Measurements from ENCODE around the gene C1orf226.

Gene C1orf226

GRCh38 chr1:162384116-162384515 lies 2.6 kb downstream of the C1orf226 start:
- no peak for DNase-seq (ENCODE audit: low read depth in 2 of 2, low spot score in 1 of 2)

- no peak for DNase-seq (ENCODE audit: low read depth in 2 of 2, low spot score in 1 of 2)
Measured at GRCh38 chr1:162384601-162385279, 3.2 kb downstream of the C1orf226 start.

- DNase-seq (ENCODE audit: low read depth in 2 of 2, low spot score in 1 of 2), result no peak
Measured at GRCh38 chr1:162385280-162385623, 3.7 kb downstream of the C1orf226 start.

GRCh38 chr1:162385702-162386101 lies 4.2 kb downstream of the C1orf226 start:
- DNase-seq (ENCODE audit: low read depth in 2 of 2, low spot score in 1 of 2), result no peak

GRCh38 chr1:162386292-162387225 lies 5.0 kb downstream of the C1orf226 start:
- DNase-seq (ENCODE audit: low read depth in 2 of 2, low spot score in 1 of 2), result no peak

GRCh38 chr1:162387226-162388082 lies 5.9 kb downstream of the C1orf226 start:
- DNase-seq (ENCODE audit: low read depth in 2 of 2, low spot score in 1 of 2), result no peak

- DNase-seq (ENCODE audit: low read depth in 2 of 2, low spot score in 1 of 2), result no peak
Measured at GRCh38 chr1:162388083-162388594, 6.6 kb downstream of the C1orf226 start.

GRCh38 chr1:162388615-162389014 lies 7.1 kb downstream of the C1orf226 start:
- DNase-seq (ENCODE audit: low read depth in 2 of 2, low spot score in 1 of 2), result no peak

GRCh38 chr1:162389021-162389818 lies 7.7 kb downstream of the C1orf226 start:
- no peak for DNase-seq (ENCODE audit: low read depth in 2 of 2, low spot score in 1 of 2)

- no peak for DNase-seq (ENCODE audit: low read depth in 2 of 2, low spot score in 1 of 2)
Measured at GRCh38 chr1:162389971-162390370, 8.4 kb downstream of the C1orf226 start.

- no peak for DNase-seq (ENCODE audit: low read depth in 2 of 2, low spot score in 1 of 2)
Measured at GRCh38 chr1:162390396-162391185, 9.1 kb downstream of the C1orf226 start.

GRCh38 chr1:162391790-162392563 lies 10.4 kb downstream of the C1orf226 start:
- DNase-seq (ENCODE audit: low read depth in 2 of 2, low spot score in 1 of 2), result no peak

- DNase-seq (ENCODE audit: low read depth in 2 of 2, low spot score in 1 of 2), result no peak
Measured at GRCh38 chr1:162396201-162396906, 14.8 kb downstream of the C1orf226 start.

- DNase-seq (ENCODE audit: low read depth in 2 of 2, low spot score in 1 of 2), result no peak
Measured at GRCh38 chr1:162397039-162397448, 15.5 kb downstream of the C1orf226 start.

GRCh38 chr1:162397943-162398560 lies 16.5 kb downstream of the C1orf226 start:
- DNase-seq (ENCODE audit: low read depth in 2 of 2, low spot score in 1 of 2), result no peak

GRCh38 chr1:162398999-162399580 lies 17.6 kb downstream of the C1orf226 start:
- DNase-seq (ENCODE audit: low read depth in 2 of 2, low spot score in 1 of 2), result no peak

- DNase-seq (ENCODE audit: low read depth in 2 of 2, low spot score in 1 of 2), result no peak
Measured at GRCh38 chr1:162400790-162401355, 19.3 kb downstream of the C1orf226 start.
